GM04504 (cell line): Measurements from ENCODE around the gene USP48.
"Not testable (repeated sequence)": the region's sequence is repeated elsewhere in the genome, so short reads cannot be mapped to it uniquely, and the experiment has no call there.

Experiments used
- DNase-seq: peaks from one replicate; pipeline ENCODE4 v3.0.0-alpha.2; 2012; ENCODE audit warnings: low read depth

USP48 gene

GRCh38 chr1:21814981-21815582, 32.1 kb upstream of the USP48 start:
- no peak for DNase-seq

- DNase-seq: no peak
Measured at GRCh38 chr1:21814241-21814918, 31.4 kb upstream of the USP48 start.

DNA sequence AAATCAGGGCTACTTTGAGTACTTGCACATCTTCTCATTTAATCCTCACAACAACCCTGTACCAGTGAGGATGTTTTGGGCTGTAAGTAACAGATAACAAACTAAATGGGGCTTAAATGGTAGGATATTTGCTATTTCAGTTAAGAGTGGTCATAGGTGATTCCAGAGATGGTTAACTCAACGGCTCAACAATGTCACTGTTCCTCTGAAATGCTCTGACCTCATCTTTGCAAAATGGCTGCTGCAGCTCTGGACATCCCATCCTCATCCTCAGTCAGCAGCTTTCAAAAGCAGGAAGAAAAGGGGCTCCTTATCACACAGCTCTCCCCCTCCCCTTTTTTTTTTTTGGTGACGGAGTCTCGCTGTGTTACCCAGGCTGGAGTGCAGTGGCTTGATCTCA, 30.6 kb upstream of the USP48 start:
- DNase-seq: no peak

DNA sequence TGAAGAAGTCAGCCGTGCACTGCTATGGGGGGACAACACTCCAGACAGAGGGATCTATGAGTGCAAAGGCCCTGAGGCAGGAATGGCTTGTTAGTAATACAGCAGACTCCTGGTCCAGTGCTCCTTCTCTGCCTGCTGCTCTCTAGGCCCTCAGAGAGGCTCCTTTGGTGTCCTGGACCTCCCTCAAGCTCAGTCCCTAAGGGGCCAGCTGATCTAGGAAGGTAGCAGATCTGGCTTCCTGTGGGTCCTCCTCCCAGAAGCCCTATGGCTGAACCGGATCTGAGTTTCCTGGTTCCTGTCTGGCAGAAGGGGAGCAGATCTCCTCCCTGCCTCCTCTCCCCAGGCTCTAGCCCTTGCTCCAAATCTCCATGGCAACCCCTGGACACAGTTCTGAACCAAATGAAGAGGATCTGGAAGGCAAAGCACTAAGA, 28.9 kb upstream of the USP48 start, which contains the start of gene LDLRAD2:
Gene LDLRAD2 (plus strand): TSS at position 391 of the 431 bp plus-strand sequence. CDS start 187 bp downstream, outside the sequence.
- DNase-seq: no peak

DNA sequence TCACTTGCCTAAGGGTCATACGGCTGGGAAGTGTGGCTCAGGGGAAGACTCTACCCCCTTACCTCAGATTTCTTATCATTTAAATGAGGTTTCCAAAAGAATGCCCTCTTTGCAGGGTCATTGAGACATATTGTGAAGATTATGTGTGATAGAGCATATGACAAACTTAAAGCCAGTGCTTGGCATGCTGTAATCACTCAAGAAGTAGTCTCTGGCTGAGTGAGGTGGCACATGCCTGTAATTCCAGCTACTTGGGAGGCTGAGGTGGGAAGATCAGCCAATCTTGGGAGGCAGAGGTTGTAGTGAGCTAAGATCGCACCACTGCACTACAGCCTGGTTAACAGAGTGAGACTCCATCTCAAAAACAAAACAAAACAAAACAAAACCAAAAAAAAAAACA, 21.6 kb upstream of the USP48 start:
- no peak for DNase-seq

- no peak for DNase-seq
Measured at GRCh38 chr1:21801100-21801499, 18.2 kb upstream of the USP48 start.

DNA sequence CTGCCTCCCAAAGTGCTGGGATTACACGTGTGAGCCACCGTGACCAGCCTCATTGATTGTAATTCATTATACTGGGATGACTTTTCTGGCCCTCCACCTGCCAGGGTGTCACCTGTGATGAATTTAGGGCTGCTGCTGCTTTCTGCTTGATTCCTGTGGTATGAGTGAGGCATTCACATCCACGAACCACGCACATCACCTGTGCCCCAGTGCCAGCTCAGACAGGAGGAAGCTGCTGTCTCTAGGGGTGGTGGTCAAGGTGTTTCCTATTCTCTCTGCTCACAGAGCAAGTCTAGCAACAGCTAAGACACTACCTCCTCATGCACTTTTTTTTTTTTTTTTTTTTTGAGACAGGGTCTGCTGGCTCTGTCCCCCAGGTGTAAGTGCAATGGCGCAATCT, 16.8 kb upstream of the USP48 start:
- no peak for DNase-seq

DNA sequence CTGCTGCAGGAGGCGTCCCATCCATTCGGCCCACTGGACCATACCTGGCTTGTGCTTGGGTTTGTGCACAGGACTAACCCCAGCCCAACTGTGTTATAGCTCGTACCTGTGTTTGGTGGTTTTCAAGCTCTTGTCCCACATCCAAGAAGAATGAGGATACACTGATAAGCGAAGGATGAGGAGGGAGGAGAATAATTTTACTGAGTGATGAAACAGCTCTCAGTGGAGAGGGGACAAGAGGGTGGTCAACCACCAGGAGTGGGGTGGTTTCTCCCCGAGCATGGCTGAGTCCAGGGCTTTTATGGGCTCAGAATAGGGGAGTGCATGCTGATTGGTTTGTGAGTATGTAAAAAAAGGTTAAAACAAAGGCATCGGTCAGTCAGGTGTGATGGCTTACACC, 12.1 kb upstream of the USP48 start:
- no peak for DNase-seq

- DNase-seq: no peak
Measured at GRCh38 chr1:21794656-21795055, 11.7 kb upstream of the USP48 start.

GRCh38 chr1:21793104-21793503, 10.2 kb upstream of the USP48 start:
- DNase-seq: no peak

- DNase-seq: no peak
Measured at GRCh38 chr1:21786640-21787039, 3.7 kb upstream of the USP48 start.

DNA sequence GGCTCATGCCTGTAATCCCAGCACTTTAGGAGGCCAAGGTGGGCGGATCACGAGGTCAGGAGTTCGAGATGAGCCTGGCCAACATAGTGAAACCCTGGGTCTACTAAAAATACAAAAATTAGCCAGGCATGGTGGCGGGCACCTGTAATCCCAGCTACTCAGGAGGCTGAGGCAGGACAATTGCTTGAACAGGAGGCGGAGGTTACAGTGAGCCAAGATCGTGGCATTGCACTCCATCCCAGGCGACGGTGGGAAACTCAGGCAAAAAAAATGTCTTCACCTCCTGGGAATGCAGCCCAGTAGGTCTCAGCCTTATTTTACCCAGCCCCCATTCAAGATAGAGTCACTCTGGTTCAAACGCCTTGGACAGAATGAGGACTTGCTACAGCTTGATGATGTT, 2.8 kb upstream of the USP48 start:
- not testable (repeated sequence) for DNase-seq

GRCh38 chr1:21783679-21784603, 992 bp upstream of the USP48 start:
- no peak for DNase-seq

GRCh38 chr1:21782349-21782867, 541 bp downstream of the USP48 start:
- DNase-seq: no peak

DNA sequence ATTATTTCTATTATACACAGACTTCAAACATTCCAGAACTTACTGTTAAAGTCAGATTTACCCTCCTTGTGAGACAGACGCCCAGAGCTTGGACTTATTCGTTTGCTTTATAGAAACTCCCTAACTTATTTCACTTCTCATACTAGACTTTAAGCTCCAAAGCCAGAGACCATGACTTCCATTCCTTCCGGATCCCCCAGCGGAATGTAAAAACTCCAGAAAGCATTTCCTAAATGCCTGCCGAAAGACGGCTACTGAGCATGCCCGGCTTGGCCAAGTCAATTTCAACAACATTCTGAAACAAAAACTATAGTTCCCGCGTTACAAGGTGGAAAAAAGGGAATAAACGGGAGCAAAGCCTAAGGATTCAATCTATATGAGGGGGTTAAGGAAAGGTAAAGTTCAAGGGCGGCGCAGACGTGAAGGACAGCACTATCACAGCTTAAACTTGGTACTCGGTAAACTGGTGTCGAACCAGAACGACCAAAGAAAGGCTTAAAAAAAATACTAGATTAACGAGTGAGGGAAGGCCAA, 1.1 kb downstream of the USP48 start:
- no peak for DNase-seq

DNA sequence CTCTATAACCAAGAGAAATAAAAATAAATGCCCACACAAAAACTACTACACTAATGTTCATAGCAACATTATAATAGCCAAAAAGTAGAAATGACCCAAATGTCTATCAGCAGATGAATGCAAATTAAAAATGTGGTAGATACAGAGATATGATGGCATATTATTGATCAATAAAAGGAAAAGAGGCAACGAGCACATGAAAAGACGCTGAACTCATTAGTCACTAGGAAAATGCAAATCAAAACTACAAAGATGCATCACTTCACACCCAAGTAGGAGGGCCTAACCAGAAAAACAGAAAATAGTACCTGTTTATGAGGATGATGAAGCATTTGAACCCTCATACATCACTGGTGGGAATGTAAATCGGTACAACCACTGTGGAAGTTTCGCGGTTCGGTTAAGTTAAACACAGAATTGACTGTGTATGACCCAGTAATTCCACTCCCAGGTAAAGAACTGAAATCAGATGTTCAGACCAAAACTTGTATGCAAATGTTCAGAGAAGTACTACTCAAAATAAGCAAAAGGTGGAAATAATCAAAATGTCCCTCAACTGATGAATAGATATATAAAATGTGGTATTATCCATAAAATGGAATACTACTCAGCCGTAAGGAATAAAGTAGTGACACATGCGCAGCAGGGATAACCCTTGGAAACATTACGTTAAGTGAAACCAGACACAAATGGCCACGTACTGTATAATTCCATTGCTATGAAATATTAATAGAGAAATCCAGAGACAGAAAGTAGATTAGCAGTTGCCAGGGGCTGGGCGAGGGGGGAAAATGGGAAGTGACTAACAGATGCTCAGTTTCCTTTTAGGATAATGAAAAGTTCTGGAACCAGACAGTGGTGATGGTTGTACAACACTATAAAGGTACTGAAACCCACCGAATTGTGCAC, 3.1 kb downstream of the USP48 start:
- no peak for DNase-seq

GRCh38 chr1:21778405-21778727, 4.6 kb downstream of the USP48 start:
- no peak for DNase-seq

- not testable (repeated sequence) for DNase-seq
Measured at GRCh38 chr1:21776925-21777324, 6.0 kb downstream of the USP48 start.

DNA sequence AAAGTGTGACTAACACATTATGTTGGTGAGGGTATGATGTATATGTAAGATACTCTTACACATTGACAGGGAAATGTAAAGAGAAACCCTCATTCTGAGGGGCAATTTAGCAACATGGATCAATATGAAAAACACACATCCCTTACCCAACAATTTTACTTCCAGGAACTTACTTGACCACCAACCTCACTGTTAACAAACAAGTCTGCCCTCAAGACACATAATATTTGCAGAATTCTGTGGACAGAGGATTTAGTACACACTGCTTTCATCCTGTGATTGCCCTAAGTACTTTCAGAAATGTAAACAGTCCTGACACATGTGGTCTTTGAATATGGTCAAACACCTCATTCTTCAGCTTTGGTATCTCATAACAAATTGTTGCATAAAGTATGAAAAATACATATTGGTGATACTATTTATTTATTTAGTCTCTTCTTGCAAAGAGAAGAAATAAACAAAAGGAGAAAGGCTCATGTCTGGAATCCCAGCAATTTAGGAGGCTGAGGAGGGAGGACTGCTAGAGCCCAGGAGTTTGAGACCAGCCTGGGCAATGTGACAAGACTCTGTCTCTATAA, 6.9 kb downstream of the USP48 start:
- no peak for DNase-seq

GRCh38 chr1:21775550-21775914, 7.4 kb downstream of the USP48 start:
- DNase-seq: no peak
